ENCODE results near the gene ZNF133.

The ZNF133 gene

GRCh38 chr20:18360635-18361034 is 72.3 kb downstream of the ZNF133 start:
- H3K9me2 ChIP-seq (replicated peaks; ENCODE audit: control insufficient read depth, low read length) = no peaks in the 10 kb centered on the region
- H3F3A ChIP-seq (ENCODE audit: control insufficient read depth, insufficient read depth) = no peaks in the 10 kb centered on the region
- no peak overlapping the region for H3K4me2 ChIP-seq (ENCODE audit: low read length)
- H3K27me3 ChIP-seq (ENCODE audit: control insufficient read depth, low read length) = 0 out of 2 replicates have a peak, but pooled peaks cover 3% of the 10 kb centered on the region
- no peaks in the 10 kb centered on the region for H4K20me1 ChIP-seq (ENCODE audit: control insufficient read depth, insufficient read depth, low read depth, low read length)
- H3K9me3 ChIP-seq (ENCODE audit: control insufficient read depth, insufficient read depth, low read length) = no peaks in the 10 kb centered on the region
- H3K27ac ChIP-seq (ENCODE audit: low read depth, low read length) = no peak overlapping the region
- no peaks in the 10 kb centered on the region for H3K4me1 ChIP-seq (ENCODE audit: control insufficient read depth, low read length)
- no peak for TF ChIP-seq EZH2phosphoT487 (IDR thresholded peaks at IDR 0.05; ENCODE audit: borderline replicate concordance, low read length)
- no peak for TF ChIP-seq CTCF (IDR thresholded peaks at IDR 0.05; ENCODE audit: low read depth, low read length, poor library complexity, severe bottlenecking)
- no peaks in the 10 kb centered on the region for H3K36me3 ChIP-seq (ENCODE audit: control insufficient read depth, low read length)
- no peaks in the 10 kb centered on the region for H3K79me2 ChIP-seq (ENCODE audit: control insufficient read depth, low read length)
- H3K4me3 ChIP-seq (ENCODE audit: low read length) = no peak overlapping the region

- Histone ChIP-seq H3K27ac (ENCODE audit: low read depth, low read length) (no peak overlapping the region), H3K4me1 (ENCODE audit: control insufficient read depth, low read length) (no peaks in the 10 kb centered on the region), H3K36me3 (ENCODE audit: control insufficient read depth, low read length) (no peaks in the 10 kb centered on the region), H3K4me3 (ENCODE audit: low read length) (no peak overlapping the region), H3K4me2 (ENCODE audit: low read length) (no peak overlapping the region), H3F3A (ENCODE audit: control insufficient read depth, insufficient read depth) (no peaks in the 10 kb centered on the region), H3K9me2 (replicated peaks; ENCODE audit: control insufficient read depth, low read length) (no peaks in the 10 kb centered on the region), H3K79me2 (ENCODE audit: control insufficient read depth, low read length) (no peaks in the 10 kb centered on the region), H3K9me3 (ENCODE audit: control insufficient read depth, insufficient read depth, low read length) (no peaks in the 10 kb centered on the region), H3K27me3 (ENCODE audit: control insufficient read depth, low read length) (0 out of 2 replicates have a peak, but pooled peaks cover 3% of the 10 kb centered on the region), H4K20me1 (ENCODE audit: control insufficient read depth, insufficient read depth, low read depth, low read length) (no peaks in the 10 kb centered on the region)
- no peak for TF ChIP-seq CTCF (IDR thresholded peaks at IDR 0.05; ENCODE audit: low read depth, low read length, poor library complexity, severe bottlenecking)
- TF ChIP-seq EZH2phosphoT487 (IDR thresholded peaks at IDR 0.05; ENCODE audit: borderline replicate concordance, low read length) = no peak
Observed at GRCh38 chr20:18361678-18362077, 73.4 kb downstream of the ZNF133 start.

GRCh38 chr20:18362916-18363315 is 74.6 kb downstream of the ZNF133 start:
- no peaks in the 10 kb centered on the region for H3K9me2 ChIP-seq (replicated peaks; ENCODE audit: control insufficient read depth, low read length)
- no peaks in the 10 kb centered on the region for H3F3A ChIP-seq (ENCODE audit: control insufficient read depth, insufficient read depth)
- no peaks in the 10 kb centered on the region for H3K79me2 ChIP-seq (ENCODE audit: control insufficient read depth, low read length)
- no peaks in the 10 kb centered on the region for H3K4me1 ChIP-seq (ENCODE audit: control insufficient read depth, low read length)
- no peaks in the 10 kb centered on the region for H4K20me1 ChIP-seq (ENCODE audit: control insufficient read depth, insufficient read depth, low read depth, low read length)
- no peaks in the 10 kb centered on the region for H3K36me3 ChIP-seq (ENCODE audit: control insufficient read depth, low read length)
- 0 out of 2 replicates have a peak, but pooled peaks cover 3% of the 10 kb centered on the region for H3K27me3 ChIP-seq (ENCODE audit: control insufficient read depth, low read length)
- H3K4me3 ChIP-seq (ENCODE audit: low read length) = no peak overlapping the region
- no peak overlapping the region for H3K27ac ChIP-seq (ENCODE audit: low read depth, low read length)
- H3K4me2 ChIP-seq (ENCODE audit: low read length) = no peak overlapping the region
- H3K9me3 ChIP-seq (ENCODE audit: control insufficient read depth, insufficient read depth, low read length) = no peaks in the 10 kb centered on the region
- TF ChIP-seq EZH2phosphoT487 (IDR thresholded peaks at IDR 0.05; ENCODE audit: borderline replicate concordance, low read length) = no peak
- TF ChIP-seq CTCF (IDR thresholded peaks at IDR 0.05; ENCODE audit: low read depth, low read length, poor library complexity, severe bottlenecking) = no peak
